Trophoblast cell (in vitro differentiated cells and primary cell): ENCODE measurements around the gene ASB7.

ENCODE experiments used
- DNase-seq, 2 donors: peaks; one replicate each; pipeline ENCODE4 v3.0.0-alpha.2; 2016
- H2AFZ ChIP-seq: 2 replicates; pipeline ENCODE4 v1.6.1; 2013; ENCODE audit warnings: low read length, moderate library complexity, mild to moderate bottlenecking; ENCODE audit not compliant: insufficient read depth, poor library complexity
- H2AK5ac ChIP-seq: 2 replicates; pipeline ENCODE4 v1.6.1; 2013; ENCODE audit warnings: mild to moderate bottlenecking, low read length
- H2BK120ac ChIP-seq: 2 replicates; pipeline ENCODE4 v1.6.1; 2013; ENCODE audit warnings: low read length, mild to moderate bottlenecking, moderate library complexity; ENCODE audit not compliant: insufficient read depth, poor library complexity
- H2BK12ac ChIP-seq: 2 replicates; pipeline ENCODE4 v1.6.1; 2013; ENCODE audit warnings: mild to moderate bottlenecking, low read length, moderate library complexity
- H2BK5ac ChIP-seq: 2 replicates; pipeline ENCODE4 v1.6.1; 2013; ENCODE audit warnings: low read length, low read depth, moderate library complexity, mild to moderate bottlenecking; ENCODE audit not compliant: poor library complexity
- H3K14ac ChIP-seq: 2 replicates; pipeline ENCODE4 v1.6.1; 2013; ENCODE audit warnings: mild to moderate bottlenecking, low read length
- H3K18ac ChIP-seq: 2 replicates; pipeline ENCODE4 v1.6.1; 2013; ENCODE audit warnings: mild to moderate bottlenecking, low read length
- H3K23ac ChIP-seq: 2 replicates; pipeline ENCODE4 v1.6.1; 2013; ENCODE audit warnings: low read length
- H3K27ac ChIP-seq: 2 replicates; pipeline ENCODE4 v1.5.1; 2013; ENCODE audit warnings: low read depth, mild to moderate bottlenecking, inconsistent platforms, low read length, moderate library complexity
- H3K27me3 ChIP-seq: 2 replicates; pipeline ENCODE4 v1.6.1; 2013; ENCODE audit warnings: inconsistent platforms, mild to moderate bottlenecking, low read length, moderate library complexity; ENCODE audit not compliant: insufficient read depth
- H3K36me3 ChIP-seq, 2 experiments: 1 replicate in 1 of 2; 2 replicates in 1 of 2; pipeline ENCODE4 v1.6.1; 2013; ENCODE audit warnings: low read length in 2 of 2, mild to moderate bottlenecking in 2 of 2, moderate library complexity in 1 of 2; ENCODE audit not compliant: insufficient read depth in 2 of 2, control insufficient read depth in 1 of 2
- H3K4ac ChIP-seq: 2 replicates; pipeline ENCODE4 v1.6.1; 2013; ENCODE audit warnings: low read depth, mild to moderate bottlenecking, low read length, moderate library complexity
- H3K4me1 ChIP-seq, 2 experiments: 1 replicate in 1 of 2; 2 replicates in 1 of 2; pipeline ENCODE4 v1.6.1; 2013; ENCODE audit warnings: low read length in 2 of 2, mild to moderate bottlenecking in 2 of 2, moderate library complexity in 1 of 2; ENCODE audit not compliant: insufficient read depth in 2 of 2, control insufficient read depth in 1 of 2
- H3K4me2 ChIP-seq: 2 replicates; pipeline ENCODE4 v1.6.1; 2013; ENCODE audit warnings: inconsistent platforms, mild to moderate bottlenecking, low read length, moderate library complexity
- H3K4me3 ChIP-seq: 2 replicates; pipeline ENCODE4 v1.5.1; 2013; ENCODE audit warnings: mild to moderate bottlenecking, low read depth, low read length, inconsistent platforms
- H3K79me1 ChIP-seq: one replicate; pipeline ENCODE4 v1.6.1; 2013; ENCODE audit warnings: low read length
- H3K79me2 ChIP-seq: 2 replicates; pipeline ENCODE4 v1.6.1; 2013; ENCODE audit warnings: low read length, mild to moderate bottlenecking; ENCODE audit not compliant: control insufficient read depth, insufficient read depth, poor library complexity
- H3K9ac ChIP-seq: 2 replicates; pipeline ENCODE4 v1.6.1; 2013; ENCODE audit warnings: mild to moderate bottlenecking, low read length
- H3K9me3 ChIP-seq: 2 replicates; pipeline ENCODE4 v1.6.1; 2013; ENCODE audit warnings: low read depth, mild to moderate bottlenecking, control low read depth, inconsistent platforms, low read length; ENCODE audit not compliant: insufficient read depth
- H4K12ac ChIP-seq: 2 replicates; pipeline ENCODE4 v1.6.1; 2013; ENCODE audit warnings: low read depth, mild to moderate bottlenecking, low read length, moderate library complexity
- H4K8ac ChIP-seq: 2 replicates; pipeline ENCODE4 v1.6.1; 2013; ENCODE audit warnings: low read depth, mild to moderate bottlenecking, low read length, moderate library complexity
- H4K91ac ChIP-seq: one replicate; pipeline ENCODE4 v1.6.1; 2013; ENCODE audit warnings: low read depth, mild to moderate bottlenecking, low read length, moderate library complexity
- WGBS: extraction: QIAGEN DNeasy Blood & Tissue Kit; methylation state at CpG from one replicate; pipeline ENCODE4 v1.1.7; 2013; ENCODE audit warnings: missing lambda C conversion rate; ENCODE audit not compliant: insufficient read length, insufficient coverage; ENCODE audit errors: extremely low coverage; 5-methylcytosine and 5-hydroxymethylcytosine counted together

ASB7 gene

DNA sequence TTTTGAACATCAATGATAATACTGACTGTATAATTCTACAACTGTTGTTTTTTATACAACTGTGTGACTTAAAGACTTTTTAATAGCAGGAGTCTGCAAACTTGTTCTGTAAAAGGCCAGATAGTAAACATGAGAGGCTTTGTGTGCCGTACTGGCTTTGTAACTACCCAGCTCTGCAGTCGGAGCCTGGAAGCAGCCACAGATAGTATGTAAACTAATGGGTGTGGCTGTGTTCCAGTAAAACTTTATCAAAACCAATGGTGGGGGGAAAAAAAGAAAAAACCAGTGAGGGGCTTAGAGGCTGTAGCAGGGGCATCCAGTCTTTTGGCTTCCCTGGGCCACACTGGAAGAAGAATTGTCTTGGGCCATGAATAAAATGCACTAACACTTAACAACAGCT is 11.9 kb downstream of the ASB7 start:
- Histone ChIP-seq H3K23ac (no peak overlapping the region), H4K8ac (no peak overlapping the region), H3K4me3 (no peak overlapping the region), H3K9ac (no peak overlapping the region), H3K27ac (no peak overlapping the region), H3K4me1 (no peaks in the 10 kb centered on the region), H4K91ac (no peak overlapping the region), H3K27me3 (no peaks in the 10 kb centered on the region), H3K18ac (no peak overlapping the region), H2BK12ac (no peak overlapping the region), H3K79me2 (no peaks in the 10 kb centered on the region), H3K14ac (no peak overlapping the region), H3K4ac (no peak overlapping the region), H2AK5ac (no peak overlapping the region), H2AFZ (no peak overlapping the region), H3K36me3 (peaks cover 15 to 20% of the 10 kb centered on the region in 2 experiments), H3K9me3 (no peaks in the 10 kb centered on the region), H3K79me1 (no peaks in the 10 kb centered on the region), H3K4me2 (no peak overlapping the region), H2BK5ac (no peak overlapping the region), H2BK120ac (no peak overlapping the region), H4K12ac (no peak overlapping the region)
- no peak for DNase-seq
- no CpG with 5 or more reads among the region's 2 CpGs for WGBS

DNA sequence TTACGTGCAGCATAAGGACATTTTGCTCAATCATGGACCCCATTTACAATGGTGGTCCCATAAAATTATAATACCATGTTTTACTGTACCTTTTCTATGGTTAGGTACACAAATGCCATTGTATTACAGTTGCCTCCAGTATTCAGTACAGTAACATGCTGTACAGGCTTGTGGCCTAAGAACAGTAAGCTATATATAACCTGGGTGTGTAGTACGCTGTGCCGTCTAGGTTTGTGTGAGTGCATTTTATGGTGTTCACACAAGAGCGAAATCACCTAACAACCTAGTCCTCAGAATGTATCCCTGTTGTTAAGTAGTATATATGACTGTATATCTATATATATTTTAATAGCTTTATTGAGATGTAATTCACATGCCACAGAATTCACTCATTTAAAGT is 12.5 kb downstream of the ASB7 start:
- no peaks in the 10 kb centered on the region for H3K27me3 ChIP-seq
- no peak overlapping the region for H4K8ac ChIP-seq
- no peak overlapping the region for H3K4me2 ChIP-seq
- no peak overlapping the region for H3K18ac ChIP-seq
- no peak overlapping the region for H2BK5ac ChIP-seq
- no peak for DNase-seq
- H2BK12ac ChIP-seq = no peak overlapping the region
- no peak overlapping the region for H3K9ac ChIP-seq
- no peak overlapping the region for H4K12ac ChIP-seq
- WGBS = no CpG with 5 or more reads among the region's 4 CpGs
- H3K4me3 ChIP-seq = no peak overlapping the region
- H3K27ac ChIP-seq = no peak overlapping the region
- no peaks in the 10 kb centered on the region for H3K4me1 ChIP-seq
- H3K14ac ChIP-seq = no peak overlapping the region
- H3K36me3 ChIP-seq = peaks cover 15 to 18% of the 10 kb centered on the region in 2 experiments
- H3K9me3 ChIP-seq = no peaks in the 10 kb centered on the region
- no peak overlapping the region for H3K4ac ChIP-seq
- H4K91ac ChIP-seq = no peak overlapping the region
- H2AFZ ChIP-seq = no peak overlapping the region
- H2BK120ac ChIP-seq = no peak overlapping the region
- H3K79me2 ChIP-seq = no peaks in the 10 kb centered on the region
- H2AK5ac ChIP-seq = no peak overlapping the region
- no peak overlapping the region for H3K23ac ChIP-seq
- H3K79me1 ChIP-seq = no peaks in the 10 kb centered on the region

- Histone ChIP-seq H3K4me2 (no peak overlapping the region), H3K4ac (no peak overlapping the region), H2BK12ac (no peak overlapping the region), H3K18ac (no peak overlapping the region), H2BK120ac (no peak overlapping the region), H3K79me2 (no peaks in the 10 kb centered on the region), H3K23ac (no peak overlapping the region), H3K4me1 (no peaks in the 10 kb centered on the region), H3K14ac (no peak overlapping the region), H3K9ac (no peak overlapping the region), H3K79me1 (no peaks in the 10 kb centered on the region), H3K27me3 (no peaks in the 10 kb centered on the region), H2BK5ac (no peak overlapping the region), H4K91ac (no peak overlapping the region), H4K8ac (no peak overlapping the region), H2AK5ac (no peak overlapping the region), H3K4me3 (no peak overlapping the region), H2AFZ (no peak overlapping the region), H4K12ac (no peak overlapping the region), H3K36me3 (peaks cover 15 to 18% of the 10 kb centered on the region in 2 experiments), H3K9me3 (no peaks in the 10 kb centered on the region), H3K27ac (no peak overlapping the region)
- WGBS = no CpG with 5 or more reads among the region's 5 CpGs
- no peak for DNase-seq
Observed at GRCh38 chr15:100615801-100616200, 13.4 kb downstream of the ASB7 start.

GRCh38 chr15:100616700-100617099 is 14.3 kb downstream of the ASB7 start:
- H2BK12ac ChIP-seq = no peak overlapping the region
- no peak overlapping the region for H4K12ac ChIP-seq
- WGBS = no CpG with 5 or more reads among the region's 2 CpGs
- no peak overlapping the region for H2BK5ac ChIP-seq
- peaks cover 11 to 15% of the 10 kb centered on the region in 2 experiments for H3K36me3 ChIP-seq
- H3K23ac ChIP-seq = no peak overlapping the region
- H3K9me3 ChIP-seq = no peaks in the 10 kb centered on the region
- no peak overlapping the region for H3K4me3 ChIP-seq
- H2BK120ac ChIP-seq = no peak overlapping the region
- H3K4ac ChIP-seq = no peak overlapping the region
- H3K27ac ChIP-seq = no peak overlapping the region
- no peak overlapping the region for H2AK5ac ChIP-seq
- H3K18ac ChIP-seq = no peak overlapping the region
- DNase-seq = no peak
- no peak overlapping the region for H3K9ac ChIP-seq
- H2AFZ ChIP-seq = no peak overlapping the region
- no peak overlapping the region for H4K8ac ChIP-seq
- no peaks in the 10 kb centered on the region for H3K27me3 ChIP-seq
- H3K4me2 ChIP-seq = no peak overlapping the region
- no peak overlapping the region for H4K91ac ChIP-seq
- no peaks in the 10 kb centered on the region for H3K79me1 ChIP-seq
- no peaks in the 10 kb centered on the region for H3K4me1 ChIP-seq
- H3K14ac ChIP-seq = no peak overlapping the region
- H3K79me2 ChIP-seq = no peaks in the 10 kb centered on the region
